ENCODE results near the gene MACO1.

MACO1 gene

DNA sequence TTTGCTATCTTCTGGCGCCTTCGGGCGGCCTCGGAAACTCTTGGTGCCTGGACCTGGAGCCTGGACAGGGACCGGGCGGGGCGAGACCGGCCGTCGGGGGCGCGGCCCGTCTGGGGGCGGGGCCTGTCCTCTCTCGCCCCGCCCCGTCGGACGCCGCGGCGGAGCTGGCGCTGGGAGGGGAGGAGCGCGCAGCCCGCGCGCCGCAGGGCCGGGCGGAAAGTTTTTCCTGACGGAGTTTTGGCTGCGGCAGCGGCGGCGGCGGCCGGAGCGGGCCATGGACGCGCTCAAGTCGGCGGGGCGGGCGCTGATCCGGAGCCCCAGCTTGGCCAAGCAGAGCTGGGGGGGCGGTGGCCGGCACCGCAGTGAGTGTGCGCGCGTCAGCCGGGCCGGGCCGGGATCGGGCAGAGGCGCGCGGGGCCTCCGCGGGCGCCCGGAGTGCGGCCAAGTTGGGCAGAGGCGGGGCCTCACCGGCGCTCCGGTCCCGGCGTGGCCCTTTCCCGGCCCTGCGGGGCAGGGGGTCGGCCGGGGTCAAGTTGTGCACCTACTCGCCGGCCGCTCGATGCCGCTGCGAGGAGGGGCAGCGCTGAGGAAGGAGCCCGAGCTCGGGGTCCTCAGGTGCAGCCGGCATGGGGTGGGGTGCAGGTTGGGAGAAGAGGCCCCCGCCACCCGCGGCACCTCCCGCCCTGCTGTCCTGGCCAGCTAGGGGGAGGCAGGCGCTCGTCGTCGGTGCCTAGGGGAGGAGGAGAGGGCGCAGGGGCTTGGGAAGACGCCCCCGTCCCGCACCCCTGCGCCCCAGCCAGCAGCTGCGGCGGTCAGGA, 112.9 kb downstream of the MACO1 start, which contains the start of gene LDLRAP1:
Gene LDLRAP1 (plus strand): TSS at position 182 of the 818 bp plus-strand sequence. CDS start 93 bp downstream, at position 275.
- Mint-ChIP-seq H3K27ac (peak within 1 kb of the TSS; percentile 66), H3K36me3 (no peaks in the 10 kb centered on the region), H3K27me3 (no peaks in the 10 kb centered on the region), H3K9me3 (no peaks in the 10 kb centered on the region), H3K4me3 (peak within 1 kb of the TSS; percentile 67), H3K4me1 (peaks cover 28% of the 10 kb centered on the region)
- peak; percentile 95 for ATAC-seq

- Mint-ChIP-seq H3K27me3 (no peaks in the 10 kb centered on the region), H3K36me3 (no peaks in the 10 kb centered on the region), H3K4me1 (peaks cover 35% of the 10 kb centered on the region), H3K9me3 (no peaks in the 10 kb centered on the region), H3K27ac (peak overlapping the region; percentile 66), H3K4me3 (peak overlapping the region; percentile 67)
- no peak for ATAC-seq
Observed at GRCh38 chr1:25544243-25544764, 113.6 kb downstream of the MACO1 start.

- Mint-ChIP-seq H3K9me3 (no peaks in the 10 kb centered on the region), H3K27me3 (no peaks in the 10 kb centered on the region), H3K27ac (peak overlapping the region; percentile 66), H3K36me3 (no peaks in the 10 kb centered on the region), H3K4me1 (peaks cover 40% of the 10 kb centered on the region), H3K4me3 (peak overlapping the region; percentile 67)
- no peak for ATAC-seq
Observed at GRCh38 chr1:25544819-25545218, 114.1 kb downstream of the MACO1 start.

GRCh38 chr1:25545767-25546166, 115.1 kb downstream of the MACO1 start:
- Mint-ChIP-seq H3K36me3 (no peaks in the 10 kb centered on the region), H3K4me3 (no peak overlapping the region), H3K4me1 (peaks cover 50% of the 10 kb centered on the region), H3K9me3 (no peaks in the 10 kb centered on the region), H3K27me3 (no peaks in the 10 kb centered on the region), H3K27ac (no peak overlapping the region)
- ATAC-seq: no peak

DNA sequence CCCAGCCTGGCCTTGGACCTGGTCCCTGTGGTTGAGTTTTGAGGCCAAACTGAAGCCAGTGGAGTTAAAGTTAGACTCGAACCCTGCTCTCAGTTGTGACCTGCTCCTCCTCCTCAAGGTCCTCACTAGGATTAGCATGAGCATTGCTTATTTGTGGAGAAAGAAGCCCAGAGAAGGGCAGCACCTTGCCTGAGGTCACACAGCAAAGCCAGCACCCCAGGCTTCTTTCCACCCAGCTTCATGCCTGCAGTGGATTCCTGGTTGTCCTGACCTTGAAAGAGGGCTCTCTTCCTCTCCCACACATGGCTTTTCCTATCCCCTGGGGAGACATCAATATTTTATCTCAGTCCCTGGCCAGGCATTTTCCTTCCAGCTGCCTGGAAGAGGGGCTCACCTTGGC, 115.5 kb downstream of the MACO1 start:
- Mint-ChIP-seq H3K27ac (no peak overlapping the region), H3K4me3 (no peak overlapping the region)
- no peak for ATAC-seq

DNA sequence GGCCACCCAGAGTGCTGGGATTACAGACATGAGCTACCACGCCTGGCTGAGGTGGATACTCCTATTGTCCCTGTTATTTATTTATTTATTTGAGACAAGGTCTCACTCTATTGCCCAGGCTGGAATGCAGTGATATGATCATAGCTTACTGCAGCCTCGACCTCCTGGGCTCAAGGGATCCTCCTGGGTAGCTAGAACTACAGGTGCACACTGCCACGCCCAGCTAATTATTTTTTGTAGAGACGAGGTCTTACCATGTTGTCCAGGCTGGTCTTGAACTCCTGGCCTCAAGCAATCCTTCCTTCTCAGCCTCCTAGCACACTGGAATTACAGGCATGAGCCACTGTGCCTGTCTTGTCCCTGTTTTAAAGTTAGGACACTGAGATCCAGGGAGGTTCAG, 117.9 kb downstream of the MACO1 start:
- no peak overlapping the region for H3K4me3 Mint-ChIP-seq
- H3K4me1 Mint-ChIP-seq: peaks cover 61% of the 10 kb centered on the region
- no peaks in the 10 kb centered on the region for H3K9me3 Mint-ChIP-seq
- no peaks in the 10 kb centered on the region for H3K36me3 Mint-ChIP-seq
- H3K27me3 Mint-ChIP-seq: no peaks in the 10 kb centered on the region
- no peak for ATAC-seq
- H3K27ac Mint-ChIP-seq: no peak overlapping the region

More for the DNA sequence above, 115.5 kb downstream of the MACO1 start:
- H3K36me3 Mint-ChIP-seq: no peaks in the 10 kb centered on the region
- H3K4me1 Mint-ChIP-seq: peaks cover 54% of the 10 kb centered on the region
- no peaks in the 10 kb centered on the region for H3K9me3 Mint-ChIP-seq
- no peaks in the 10 kb centered on the region for H3K27me3 Mint-ChIP-seq

DNA sequence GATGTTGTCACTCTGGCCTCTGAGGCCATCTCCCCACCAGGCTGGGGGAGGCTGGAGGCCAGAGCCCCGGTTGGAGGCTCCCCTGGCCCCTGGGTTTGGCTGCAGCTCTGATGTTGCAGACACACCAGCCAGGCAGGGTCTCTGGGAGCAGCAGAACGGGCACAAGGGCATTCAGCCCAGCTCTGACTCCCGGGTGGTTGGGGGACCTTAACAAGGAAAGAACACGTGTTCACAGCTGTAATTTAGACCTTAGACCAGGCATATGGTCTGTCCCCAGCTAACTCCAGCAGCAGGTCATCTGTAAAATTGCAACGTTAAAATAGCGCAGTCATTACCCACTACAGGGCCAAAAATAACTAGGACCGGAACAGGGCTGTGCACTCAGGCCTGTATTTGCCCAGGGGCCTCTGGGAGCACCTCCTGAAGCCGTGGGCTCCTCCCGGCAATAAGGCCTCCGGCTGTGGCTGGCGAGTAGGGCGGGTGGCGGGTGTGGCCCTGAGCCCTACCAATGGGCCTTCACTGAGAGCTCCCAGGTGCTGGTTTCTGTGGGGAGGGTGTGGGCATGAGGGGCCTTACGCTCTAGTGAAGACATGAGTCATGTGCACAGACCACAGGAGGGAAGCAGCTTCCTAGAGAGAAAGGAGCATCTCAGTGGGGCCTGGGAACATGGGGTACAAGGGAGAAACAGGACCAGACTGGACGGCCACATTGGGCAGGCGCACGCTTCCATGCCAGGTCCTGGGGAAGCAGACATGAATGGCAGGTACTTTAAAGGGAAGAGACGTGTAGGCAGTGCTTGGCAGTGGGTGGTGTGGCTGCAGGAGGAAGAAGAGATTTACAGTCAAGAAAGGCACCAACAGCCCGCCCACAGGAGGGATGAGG, 118.8 kb downstream of the MACO1 start:
- peak; percentile 98 for ATAC-seq
- H3K4me1 Mint-ChIP-seq: peaks cover 59% of the 10 kb centered on the region
- H3K36me3 Mint-ChIP-seq: peaks cover 4% of the 10 kb centered on the region
- no peaks in the 10 kb centered on the region for H3K27me3 Mint-ChIP-seq
- peak overlapping the region; percentile 62 for H3K27ac Mint-ChIP-seq
- H3K4me3 Mint-ChIP-seq: peak overlapping the region; percentile 51
- H3K9me3 Mint-ChIP-seq: no peaks in the 10 kb centered on the region

Measured in stimulated activated memory B cell treated with anti-CD40 and anti-IgM and Interleukin-4, amounts not matched to agents 10 μg/mL and 1 μg/mL and 100 μg/mL, for 72 hours (primary cell).